OCI-M1 (cell line): ENCODE results near the gene SSBP4.
"Not testable (repeated sequence)": the region's sequence is repeated elsewhere in the genome, so short reads cannot be mapped to it uniquely, and the experiment has no call there.

ENCODE experiments used
- DNase-seq: peaks from one replicate; lab custom pipeline; 2025; lab: John Stamatoyannopoulos, UW

Gene SSBP4

DNA sequence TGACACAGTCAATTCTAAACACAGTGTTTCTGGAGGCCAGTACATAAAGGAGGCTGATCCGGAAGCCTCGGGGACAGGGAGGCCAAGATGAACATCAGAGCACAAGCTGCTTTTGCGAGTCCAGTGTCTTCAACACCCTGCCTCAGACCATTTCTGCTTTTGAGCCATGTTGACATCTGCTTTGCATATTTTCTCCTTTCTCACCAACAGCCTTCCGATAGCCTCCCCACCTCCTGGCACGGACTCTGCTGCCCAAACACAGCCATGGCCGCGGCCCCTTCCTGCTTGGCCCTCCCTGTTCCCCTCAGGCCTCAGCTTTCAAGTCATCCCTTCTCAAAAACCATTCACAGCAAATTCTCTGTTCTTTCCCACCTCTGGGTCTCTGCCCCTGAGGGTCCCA lies 25.4 kb upstream of the SSBP4 start:
- DNase-seq: no peak

DNA sequence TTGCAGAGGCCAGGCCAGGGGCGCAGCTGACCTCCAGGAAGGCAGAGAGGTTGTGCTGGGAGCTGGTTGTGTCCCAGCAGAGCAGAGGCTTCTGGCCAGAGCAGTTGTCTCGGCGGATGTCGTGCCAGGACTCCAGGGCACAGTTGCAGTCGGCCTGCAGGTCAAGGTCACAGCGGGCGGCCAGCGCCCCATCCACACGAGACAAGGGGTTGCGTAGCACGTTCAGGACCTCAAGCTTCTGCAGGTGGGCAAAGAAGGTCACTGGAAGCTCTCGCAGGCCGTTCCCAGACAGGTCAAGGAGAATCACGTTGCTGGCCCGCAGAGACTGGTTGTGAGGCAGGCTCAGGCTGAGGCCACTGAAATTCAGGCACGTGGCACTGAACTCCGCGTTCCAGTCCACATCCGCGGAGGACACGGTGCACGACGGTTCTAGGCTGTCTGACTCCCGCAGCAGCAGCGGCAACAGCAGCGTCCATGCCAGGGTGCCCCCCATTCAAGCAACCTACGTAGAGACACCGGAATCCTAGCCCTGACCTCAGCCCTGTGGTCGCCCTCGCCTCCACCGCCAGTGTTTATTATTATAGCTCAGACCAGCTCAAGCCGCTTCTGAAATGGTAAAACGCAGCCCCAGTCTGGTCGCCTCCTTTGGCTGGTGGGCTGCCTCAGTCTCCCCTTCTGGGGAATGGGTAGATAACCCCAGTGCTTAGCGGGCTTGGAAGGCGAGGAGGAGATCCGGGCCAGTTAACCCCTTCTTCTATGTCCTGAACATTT lies 22.5 kb upstream of the SSBP4 start:
- DNase-seq: no peak

DNA sequence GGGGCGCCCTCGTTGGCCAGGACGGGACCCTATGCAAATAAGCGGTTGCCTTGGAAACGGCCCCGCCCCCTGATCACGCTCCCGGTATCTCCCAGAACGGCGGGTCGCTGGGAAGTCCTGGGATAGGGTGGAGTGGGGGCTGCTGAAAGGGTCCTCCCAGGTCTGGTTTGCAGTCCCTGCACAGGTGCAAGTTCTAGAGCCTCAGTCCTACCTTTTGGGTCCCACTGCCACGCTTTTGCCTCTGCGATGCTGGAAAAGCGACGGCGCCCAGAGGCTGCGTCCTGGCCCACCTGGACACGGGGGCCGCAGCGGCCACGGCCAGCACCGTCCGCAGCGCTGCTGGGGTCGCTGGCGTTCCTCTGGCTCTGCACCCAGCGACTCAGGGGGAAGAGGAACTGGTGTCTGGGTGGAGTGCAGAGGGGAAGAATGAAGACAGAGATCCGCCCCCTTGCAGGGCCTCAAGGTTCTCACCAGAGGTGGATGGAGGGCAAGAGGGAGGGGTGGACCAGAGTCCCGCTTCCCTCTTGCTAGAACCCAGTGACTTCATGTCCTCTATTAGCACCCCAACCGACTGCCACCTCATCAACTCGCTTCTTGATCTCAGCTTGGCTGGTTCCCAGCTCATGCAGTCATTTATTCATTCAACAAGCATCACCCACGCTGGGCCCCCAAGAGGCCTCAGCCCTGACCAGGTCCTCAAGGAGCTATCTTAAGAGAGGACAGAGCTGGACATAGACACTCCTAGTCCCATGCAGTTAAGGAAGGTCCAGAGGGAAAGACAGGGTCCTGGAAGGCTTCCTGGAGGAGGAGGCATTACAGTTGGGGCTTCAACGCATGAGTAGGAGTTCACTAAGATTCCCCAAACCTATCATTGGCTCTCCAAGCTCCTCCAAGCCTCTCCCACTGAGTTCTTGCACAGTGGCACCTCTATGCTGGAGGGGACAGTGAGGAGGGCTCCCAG lies 21.7 kb upstream of the SSBP4 start, which contains the start of gene LRRC25:
Gene LRRC25 (minus strand): TSS at position 381 of the 961 bp plus-strand sequence. CDS start 659 bp downstream, outside the sequence.
- peak; percentile 65 for DNase-seq

DNA sequence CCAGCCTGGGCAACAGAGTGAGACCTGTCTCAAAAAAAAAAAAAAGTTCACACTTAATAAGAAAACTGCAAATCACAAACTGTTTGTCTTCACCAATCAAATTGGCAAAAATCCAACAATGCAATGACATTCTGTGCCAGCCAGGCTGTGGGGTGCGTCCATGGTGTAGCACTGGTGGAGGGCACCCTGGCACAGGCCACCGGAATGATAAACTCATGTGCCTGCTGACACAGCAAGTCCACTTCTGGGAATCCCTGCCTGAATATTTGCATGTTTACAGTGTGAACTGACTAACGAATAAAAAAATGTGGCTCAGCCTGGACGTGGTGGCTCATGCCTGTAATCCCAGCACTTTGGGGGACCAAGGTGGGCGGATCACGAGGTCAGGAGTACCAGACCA lies 20.2 kb upstream of the SSBP4 start:
- no peak for DNase-seq

DNA sequence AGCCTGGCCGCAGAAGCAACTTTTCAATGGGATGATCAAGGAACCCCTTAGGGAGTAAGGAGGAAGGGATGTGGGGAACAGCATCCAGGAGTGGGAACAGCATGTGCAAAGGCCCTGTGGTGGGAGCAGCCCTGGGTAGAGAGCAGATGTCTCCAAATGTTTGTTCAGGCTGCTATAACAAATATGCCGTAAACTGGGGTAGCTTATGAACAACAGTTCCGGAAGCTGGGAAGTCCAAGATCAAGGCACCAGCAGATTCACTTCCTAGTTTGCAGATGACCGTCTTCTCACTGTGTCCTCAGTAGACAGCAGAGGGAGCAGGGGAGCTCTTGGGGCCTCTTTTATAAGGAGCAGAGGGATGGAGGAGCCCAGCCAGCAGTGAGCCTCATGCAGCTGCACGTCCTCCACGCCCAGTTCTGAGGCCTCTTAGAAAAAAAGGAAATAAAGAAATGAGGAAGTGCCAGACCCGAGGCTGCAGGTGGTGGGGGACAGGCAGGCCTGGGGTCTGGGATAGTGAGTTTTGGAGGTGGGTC lies 17.6 kb upstream of the SSBP4 start:
- peak; percentile 96 for DNase-seq

DNA sequence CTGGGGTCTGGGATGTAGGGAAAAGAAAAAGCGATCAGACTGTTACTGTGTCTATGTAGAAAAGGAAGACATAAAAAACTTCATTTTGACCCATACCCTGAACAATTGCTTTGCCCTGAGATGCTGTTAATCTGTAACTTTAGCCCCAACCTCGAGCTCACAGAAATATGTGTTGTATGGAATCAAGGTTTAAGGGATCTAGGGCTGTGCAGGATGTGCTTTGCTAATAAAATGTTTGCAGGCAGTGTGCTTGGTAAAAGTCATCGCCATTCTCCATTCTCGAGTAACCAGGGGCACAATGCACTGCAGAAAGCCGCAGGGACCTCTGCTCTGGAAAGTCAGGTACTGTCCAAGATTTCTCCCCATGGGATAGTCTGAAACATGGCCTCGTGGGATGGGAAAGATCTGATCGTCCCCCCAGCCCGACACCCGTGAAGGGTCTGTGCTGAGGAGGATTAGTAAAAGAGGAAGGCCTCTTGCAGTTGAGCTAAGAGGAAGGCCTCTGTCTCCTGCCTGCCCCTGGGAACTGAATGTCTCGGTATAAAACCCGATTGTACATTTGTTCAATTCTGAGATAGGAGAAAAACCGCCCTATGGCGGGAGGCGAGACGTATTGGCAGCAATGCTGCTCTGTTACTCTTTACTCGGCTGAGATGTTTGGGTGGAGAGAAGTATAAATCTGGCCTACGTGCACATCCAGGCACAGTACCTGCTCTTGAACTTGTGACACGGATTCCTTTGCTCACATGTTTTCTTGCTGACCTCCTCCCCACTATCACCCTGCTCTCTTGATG lies 16.5 kb upstream of the SSBP4 start:
- DNase-seq: peak; percentile 31

DNA sequence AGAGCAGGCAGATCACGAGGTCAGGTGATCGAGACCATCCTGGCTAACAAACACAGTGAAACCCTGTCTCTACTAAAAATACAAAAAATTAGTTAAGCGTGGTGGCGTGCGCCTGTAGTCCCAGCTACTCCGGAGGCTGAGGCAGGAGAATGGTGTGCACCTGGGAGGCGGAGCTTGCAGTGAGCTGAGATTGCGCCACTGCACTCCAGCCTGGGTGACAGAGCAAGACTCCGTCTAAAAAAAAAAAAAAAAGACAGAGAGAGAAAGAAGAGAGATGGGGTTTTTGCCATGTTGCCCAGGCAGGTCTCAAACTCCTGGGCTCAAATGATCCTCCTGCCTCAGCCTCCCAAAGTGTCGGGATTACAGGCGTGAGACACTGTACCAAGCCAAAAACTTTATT lies 13.4 kb upstream of the SSBP4 start:
- DNase-seq: not testable (repeated sequence)

DNA sequence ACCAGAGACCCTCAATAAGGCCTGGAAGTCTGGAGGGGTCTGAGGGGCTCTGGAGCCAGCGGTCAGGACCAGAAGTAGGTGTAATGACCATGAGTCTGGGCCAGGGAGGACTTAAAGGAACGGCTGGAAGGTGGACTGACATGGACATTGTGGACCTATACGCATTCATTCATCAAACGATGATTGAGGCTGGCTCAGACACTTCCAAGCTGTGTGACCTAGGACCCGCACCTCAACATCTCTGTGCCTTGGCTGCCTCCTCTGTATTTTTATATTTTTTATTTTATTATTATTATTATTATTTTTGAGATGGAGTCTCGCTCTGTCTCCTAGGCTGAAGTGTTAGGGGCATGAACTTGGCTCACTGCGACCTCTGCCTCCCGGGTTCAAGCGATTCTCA lies 12.4 kb upstream of the SSBP4 start:
- no peak for DNase-seq

DNA sequence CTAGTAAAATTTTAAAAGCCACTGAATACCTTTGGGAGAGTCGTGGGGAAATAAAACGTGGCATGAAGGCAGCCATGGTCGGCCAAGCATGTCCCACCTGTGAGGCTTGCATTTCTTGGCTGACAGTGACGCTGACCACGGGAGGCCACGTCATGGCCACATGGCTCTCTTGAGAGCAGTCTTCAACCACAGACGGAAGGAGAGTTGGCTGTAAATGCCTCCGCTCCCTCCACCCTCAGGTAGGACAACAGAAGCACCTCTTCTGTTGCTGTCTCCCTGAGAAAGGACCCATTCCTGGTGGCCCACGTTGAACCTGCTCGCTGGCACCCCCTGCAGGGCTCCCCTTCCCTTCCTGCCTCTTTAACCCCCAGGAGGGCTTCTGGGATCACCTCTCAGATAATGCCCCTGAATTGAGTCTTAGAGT lies 11.1 kb upstream of the SSBP4 start:
- DNase-seq: peak; percentile 73

DNA sequence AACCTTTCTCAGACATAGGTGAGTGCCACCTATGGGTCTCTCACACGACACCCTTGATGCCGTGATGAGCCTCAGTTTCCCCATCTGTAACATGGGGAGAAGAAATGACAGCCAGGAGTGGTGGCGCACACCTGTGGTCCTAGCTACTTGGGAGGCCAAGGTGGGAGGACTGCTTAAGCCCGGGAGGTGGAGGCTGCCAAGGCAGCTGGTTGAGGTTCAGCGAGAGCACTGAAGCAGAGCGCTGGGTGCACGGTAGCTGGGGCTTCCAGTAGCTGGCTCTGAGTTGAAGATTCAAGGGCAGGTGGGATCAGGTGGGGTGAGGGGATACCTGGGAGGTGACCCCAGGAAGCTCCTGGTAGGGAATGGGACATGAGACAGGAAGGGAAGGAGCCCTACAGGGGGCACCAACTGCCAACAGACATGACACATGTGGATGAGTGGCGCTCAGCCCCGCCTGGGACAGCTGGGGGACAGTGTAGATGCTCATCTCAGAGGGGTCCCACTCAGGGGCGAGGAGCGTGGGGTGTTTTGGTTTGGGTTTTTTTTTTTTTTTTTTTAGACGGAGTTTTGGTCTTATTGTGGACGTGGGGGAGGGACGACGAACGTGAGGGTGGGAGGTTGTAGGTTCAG lies 6.5 kb upstream of the SSBP4 start:
- no peak for DNase-seq

DNA sequence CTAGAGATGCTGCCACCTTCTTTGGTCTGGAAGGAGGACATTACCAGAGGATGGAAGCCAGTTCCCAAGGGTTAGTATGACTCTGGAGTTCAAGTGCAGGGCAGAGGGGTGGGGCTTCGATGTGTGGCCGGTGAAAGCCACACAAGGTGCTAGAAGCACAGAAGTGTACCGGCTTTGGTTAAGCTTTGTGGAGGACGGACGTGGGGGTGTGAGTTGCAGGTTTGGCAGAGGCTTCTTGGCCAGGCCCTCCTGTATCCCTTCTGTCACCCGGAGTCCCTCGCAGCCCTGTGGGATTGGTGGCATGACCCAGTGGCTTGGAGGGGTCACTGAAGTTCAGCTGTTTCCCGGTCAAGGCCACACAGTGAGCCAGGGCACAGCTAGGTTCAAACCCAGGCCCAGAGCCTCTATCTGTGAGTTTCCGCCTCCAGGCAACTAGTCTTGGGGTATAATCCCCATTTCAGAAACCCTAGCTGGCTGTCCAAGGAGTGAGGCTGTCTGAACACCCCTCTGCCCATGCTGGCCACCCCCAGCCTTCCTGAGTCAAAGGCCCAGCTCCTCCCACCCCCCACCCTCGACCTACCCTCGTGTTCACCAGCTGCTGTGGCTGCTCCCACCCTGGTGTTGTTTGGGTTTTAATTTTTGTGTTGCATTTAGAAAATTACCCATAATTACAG lies 4.6 kb upstream of the SSBP4 start:
- DNase-seq: peak; percentile 71

DNA sequence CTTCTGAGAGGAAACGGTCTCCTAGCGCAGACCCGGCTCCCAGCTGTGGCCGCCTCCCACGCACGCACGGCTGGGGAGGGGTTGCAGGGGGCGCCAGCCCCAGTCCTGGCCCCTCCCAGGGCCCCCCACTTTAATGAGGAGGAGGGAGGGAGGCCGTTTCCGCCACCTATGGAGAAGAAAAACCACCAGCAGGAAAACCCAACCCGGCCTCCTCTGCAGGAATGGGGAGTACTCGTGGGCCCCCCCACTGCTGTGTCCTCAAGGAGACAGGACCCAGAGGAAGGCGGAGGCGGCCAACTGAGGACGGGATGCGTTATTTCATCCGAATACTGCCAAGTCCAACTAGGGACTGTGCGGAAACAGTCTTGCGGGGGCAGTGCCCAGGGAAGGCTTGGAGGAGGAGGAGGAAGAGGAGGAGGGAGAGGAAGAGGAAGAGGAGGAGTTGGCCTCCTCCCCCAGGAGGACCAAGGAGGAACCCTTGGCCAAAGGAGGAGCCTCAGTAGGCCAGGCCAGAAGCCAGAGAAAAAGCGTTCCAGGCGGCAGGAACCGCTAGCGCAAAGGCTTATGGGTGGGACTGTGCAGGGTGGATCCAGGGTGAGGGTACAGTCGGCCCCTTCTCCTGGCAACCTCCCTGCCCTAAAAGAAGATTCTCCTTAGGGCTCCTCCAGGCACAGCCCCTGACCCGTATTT lies 3.9 kb upstream of the SSBP4 start:
- DNase-seq: peak; percentile 89

DNA sequence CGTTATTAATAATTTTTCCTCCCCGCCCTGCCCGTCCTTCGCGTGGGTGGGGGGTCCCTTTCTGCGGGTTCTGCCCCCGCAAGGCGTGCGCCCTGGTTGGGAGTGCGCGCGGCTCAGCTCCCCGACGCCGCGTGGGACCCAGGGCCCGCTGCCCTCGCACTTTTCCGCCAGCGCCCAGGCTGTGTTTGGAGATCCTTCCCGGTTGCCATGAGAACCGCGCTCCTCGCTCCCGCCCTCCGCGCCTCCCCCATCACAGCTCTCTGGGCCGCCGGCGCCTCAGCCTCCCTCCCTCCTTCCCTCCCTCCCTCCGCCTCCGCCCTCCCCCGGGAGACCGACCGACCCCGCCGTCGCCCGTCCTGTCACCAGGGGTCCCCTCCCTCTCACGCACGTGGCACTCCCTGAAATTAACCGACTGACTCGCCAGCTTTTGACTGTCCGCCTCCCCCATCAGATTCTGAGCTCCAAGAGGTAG lies 2.4 kb upstream of the SSBP4 start:
- DNase-seq: peak; percentile 92

DNA sequence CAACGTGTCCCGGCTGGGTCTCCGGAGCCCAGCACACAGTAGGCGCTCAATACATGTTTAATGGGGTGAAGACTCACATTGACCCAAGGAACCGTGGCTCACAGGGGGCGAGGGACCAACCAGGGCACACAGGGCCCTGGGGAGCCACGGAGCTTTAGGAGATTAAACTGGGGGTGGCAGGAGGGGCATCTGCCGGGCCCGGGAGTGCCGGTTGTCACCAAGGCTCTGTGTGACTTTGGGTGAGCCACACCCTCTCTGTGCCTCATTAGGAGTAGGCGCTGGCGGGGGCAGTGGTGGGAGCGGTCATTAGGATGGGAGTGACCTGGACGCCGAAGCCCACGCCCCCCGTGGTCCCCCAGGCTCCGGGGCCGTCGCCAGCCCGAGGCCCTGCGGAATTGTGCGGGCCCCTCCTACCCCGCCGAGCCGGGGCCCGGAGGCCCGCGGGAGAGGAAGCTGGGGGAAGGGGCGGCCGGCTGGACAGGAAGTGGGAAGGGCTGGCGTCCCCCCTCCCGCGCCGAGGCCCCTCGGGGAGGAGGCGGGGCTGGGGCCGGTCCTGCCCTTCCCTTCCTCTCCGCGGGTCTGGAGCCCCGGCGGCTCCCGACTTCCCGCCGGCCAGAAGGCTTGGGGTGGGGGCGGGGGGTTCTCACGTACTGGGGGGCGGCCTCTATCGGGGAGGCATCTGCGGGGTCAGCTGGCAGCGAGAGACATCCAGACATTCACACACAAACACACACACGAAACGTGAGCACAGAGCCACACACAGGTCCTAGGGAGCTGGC lies 1.8 kb upstream of the SSBP4 start:
- peak; percentile 91 for DNase-seq

DNA sequence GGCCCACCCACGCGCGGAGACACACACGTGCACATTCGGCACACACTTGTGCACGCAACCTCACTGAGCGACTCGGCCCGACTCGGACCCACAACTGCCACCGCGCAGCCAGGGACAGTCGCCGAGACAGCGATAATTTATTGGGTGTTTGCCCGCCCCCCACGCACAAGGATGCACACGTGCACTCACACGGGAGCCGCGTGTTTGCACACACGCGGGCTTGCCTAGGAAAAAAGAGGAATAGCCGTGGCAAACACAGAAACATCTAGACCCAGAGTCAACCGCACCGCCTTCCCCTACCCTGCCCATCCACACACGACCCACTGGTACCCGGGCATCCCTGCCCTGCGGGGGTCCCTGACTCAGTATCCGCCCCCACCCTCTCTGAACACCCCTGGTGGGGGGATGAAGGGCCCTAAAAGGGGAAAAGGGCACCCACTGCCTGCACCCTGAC lies 1.1 kb upstream of the SSBP4 start:
- no peak for DNase-seq

DNA sequence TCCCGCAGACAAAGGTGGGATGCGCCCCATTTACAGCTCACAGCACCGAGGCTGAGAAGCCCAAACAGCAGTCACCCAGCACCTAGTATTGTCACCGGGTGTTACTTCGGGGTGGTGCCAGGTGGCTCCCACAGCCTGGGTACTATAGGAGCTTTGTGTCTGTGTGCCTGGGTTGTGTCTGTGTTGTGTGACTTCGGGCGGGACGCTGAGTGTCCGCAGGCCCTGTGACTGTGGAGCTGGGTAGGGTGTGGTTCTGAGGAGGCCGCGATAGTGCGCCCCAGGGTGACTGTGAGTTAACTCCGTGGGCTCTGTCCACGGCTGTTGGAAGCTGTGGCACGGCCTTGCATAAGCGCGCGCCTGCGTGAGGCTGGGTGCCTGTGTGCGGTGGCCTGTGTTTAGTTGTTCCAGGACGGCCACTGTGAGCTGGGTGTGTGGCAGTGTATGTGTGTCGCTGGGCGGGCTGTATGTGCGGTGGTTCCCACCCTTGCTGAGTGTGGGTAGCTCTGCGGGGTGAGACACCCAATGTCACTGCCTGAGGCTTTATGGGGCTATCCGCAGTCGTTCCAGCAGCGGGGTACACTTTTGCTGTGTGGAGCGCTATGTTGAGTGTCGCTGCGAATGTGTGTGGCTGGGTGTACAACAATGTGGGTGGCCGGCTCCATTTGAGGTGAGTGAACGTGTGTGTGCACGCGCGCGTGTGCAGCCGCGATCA lies 559 bp upstream of the SSBP4 start:
- no peak for DNase-seq

DNA sequence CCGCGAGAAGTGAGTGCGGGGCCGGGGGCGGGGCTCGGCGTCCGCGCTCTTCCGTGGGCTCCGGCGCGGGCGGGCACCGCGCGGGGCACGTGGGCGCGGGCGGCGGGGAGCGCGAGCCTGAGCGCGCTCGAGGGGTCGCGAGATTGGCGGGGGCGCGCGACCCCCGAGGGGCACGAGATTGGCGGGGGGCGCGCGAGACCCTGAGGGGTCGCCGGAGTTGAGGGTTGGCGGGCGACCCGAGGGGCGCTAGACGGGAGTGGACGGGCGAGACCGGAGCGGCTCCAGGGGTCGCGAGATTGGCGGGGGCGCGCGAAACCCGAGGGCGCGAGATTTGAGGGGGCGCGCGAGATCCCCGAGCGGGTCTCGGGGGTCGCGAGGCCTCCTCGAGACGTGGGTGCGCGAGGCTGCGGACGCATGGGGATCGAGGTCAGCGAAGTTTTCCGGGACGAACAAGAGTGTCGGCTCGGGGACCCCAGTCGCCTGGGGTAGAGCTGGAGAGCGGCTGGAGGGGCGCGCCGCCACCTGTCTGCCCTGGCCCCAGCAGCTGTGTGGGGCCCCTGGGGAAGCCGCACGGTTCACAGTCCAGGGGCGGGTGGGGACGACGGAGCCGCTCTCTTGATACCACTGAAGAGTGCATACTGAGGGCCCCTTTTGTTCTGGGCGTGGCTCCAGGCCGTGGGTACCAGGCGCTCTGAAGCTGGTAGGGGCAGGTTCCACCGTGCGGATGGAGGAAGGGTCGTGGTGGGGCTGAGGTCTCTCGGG lies 682 bp downstream of the SSBP4 start:
- peak; percentile 39 for DNase-seq

DNA sequence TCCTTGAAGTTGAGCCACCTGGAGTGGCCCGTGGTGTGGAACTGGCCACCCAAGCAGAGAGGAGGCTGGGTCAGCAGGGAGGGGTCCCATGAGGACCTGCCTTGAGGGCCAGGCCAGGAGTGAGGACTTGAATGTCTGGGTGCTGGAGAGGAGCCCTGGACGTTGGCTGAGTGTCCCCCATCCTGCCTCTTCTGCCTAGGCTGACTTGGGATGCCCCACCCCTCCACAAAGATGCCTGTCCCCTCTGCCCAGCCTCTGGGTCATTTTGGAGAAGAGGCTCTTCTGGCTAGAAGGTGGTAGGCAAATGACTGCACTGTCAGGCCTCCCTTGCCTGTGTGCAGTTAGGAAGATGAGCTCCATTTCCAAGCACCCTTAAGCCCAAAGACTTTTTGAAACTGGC lies 1.7 kb downstream of the SSBP4 start:
- DNase-seq: no peak
